ENCODE data around the gene AGTR1. TPM values are rescaled to one million over a fixed set of nuclear protein-coding genes. Genes with fewer than 3 reads are reported as not detected.

Gene AGTR1
- total and polyA plus RNA-seq, 10 of the 15 experiments (the other 5 are each of a cell fraction or from before 2014, with no cell fraction given) = not detected

DNA sequence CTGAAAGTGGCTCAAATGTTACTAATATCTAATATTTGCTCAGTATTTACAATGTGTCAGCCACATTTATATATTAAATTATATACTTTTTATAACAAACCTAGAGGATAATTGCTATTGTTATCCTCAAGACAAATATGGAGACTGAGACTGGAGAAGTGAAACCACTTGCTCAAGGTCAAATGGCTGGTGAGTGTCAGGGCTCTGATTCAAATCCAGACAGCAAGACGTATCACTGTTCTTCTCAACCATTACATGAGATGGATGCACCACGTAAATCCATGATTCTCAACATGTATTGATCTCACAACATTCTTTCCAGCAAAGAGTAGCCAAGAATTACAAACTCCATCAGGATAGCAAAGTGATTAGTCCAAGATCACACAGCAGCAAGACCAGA is 76.1 kb downstream of the AGTR1 start:
- FAIRE-seq = no peak
- no peaks in the 10 kb centered on the region for H3K27me3 ChIP-seq (replicated peaks in 1 of 2; ENCODE audit: control insufficient read depth in 2 of 2, insufficient read depth in 2 of 2, low read length in 1 of 2)
- in situ Hi-C loops (cut with MboI) = no loop called here

More for the DNA sequence above, 76.1 kb downstream of the AGTR1 start:
- Histone ChIP-seq H3K79me2 (ENCODE audit: control insufficient read depth, insufficient read depth, low read length) (no peaks in the 10 kb centered on the region), H3K9ac (ENCODE audit: control insufficient read depth, insufficient read depth, low read length) (no peak overlapping the region), H3K9me3 (replicated peaks; ENCODE audit: control insufficient read depth, insufficient read depth, low read length) (no peaks in the 10 kb centered on the region), H3K4me3 (no peak overlapping the region), H3K4me1 (ENCODE audit: control insufficient read depth, insufficient read depth, low read length) (no peaks in the 10 kb centered on the region), H4K20me1 (ENCODE audit: control insufficient read depth, insufficient read depth) (no peaks in the 10 kb centered on the region), H2AFZ (ENCODE audit: control insufficient read depth, low read depth, low read length) (no peak overlapping the region), H3K27ac (ENCODE audit: control insufficient read depth, insufficient read depth) (no peak overlapping the region), H3K4me2 (ENCODE audit: control insufficient read depth, insufficient read depth) (no peak overlapping the region), H3K36me3 (ENCODE audit: control insufficient read depth in 2 of 2, insufficient read depth in 2 of 2, low read length in 1 of 2) (no peaks in the 10 kb centered on the region)
- ATAC-seq = no peak
- ChIA-PET POLR2A (no interaction called here), RAD21 (ENCODE audit: unreplicated experiment) (no interaction called here), CTCF (interaction anchor here (0.7 kb wide), 1 partner anchor 113 kb away, joined by 4 read pairs; no protein-coding TSS in a partner anchor), SMC1A (ENCODE audit: uncharacterized antibody, unreplicated experiment) (no interaction called here)
- WGBS (ENCODE audit: insufficient coverage, insufficient replicate concordance, low lambda C conversion rate, missing lambda C conversion rate) = 0% methylated on average over 2 of the region's 2 CpGs
- DNase-seq (ENCODE audit: low read depth, low spot score) = no peak
- TF ChIP-seq YY1 (IDR thresholded peaks at IDR 0.05; ENCODE audit: low read depth, low read length) = no peak
- no peak for TF ChIP-seq POU2F2 (IDR thresholded peaks at IDR 0.05; ENCODE audit: borderline replicate concordance, low read depth, low read length)
- no peak for TF ChIP-seq BHLHE40 (IDR thresholded peaks at IDR 0.05; ENCODE audit: borderline replicate concordance in 1 of 2, low read depth in 2 of 2, low read length in 1 of 2)
- TF ChIP-seq STAT3 (IDR thresholded peaks at IDR 0.05; ENCODE audit: low read depth, low read length) = no peak
- TF ChIP-seq YBX1 (IDR thresholded peaks at IDR 0.05) = no peak
- no peak for TF ChIP-seq SMC3 (IDR thresholded peaks at IDR 0.05; ENCODE audit: borderline replicate concordance, low read length)
- TF ChIP-seq MLLT1 (IDR thresholded peaks at IDR 0.05) = no peak
- TF ChIP-seq BACH1 (IDR thresholded peaks at IDR 0.05; ENCODE audit: borderline replicate concordance) = no peak
- TF ChIP-seq PRDM15 (CRISPR knock-in tag; IDR thresholded peaks at IDR 0.05) = no peak
- TF ChIP-seq SIX5 (IDR thresholded peaks at IDR 0.05; ENCODE audit: low read depth, low read length, severe bottlenecking) = no peak
- TF ChIP-seq GABPA (IDR thresholded peaks at IDR 0.05; ENCODE audit: low read depth) = no peak
- no peak for TF ChIP-seq MEF2B (IDR thresholded peaks at IDR 0.05; ENCODE audit: partially characterized antibody, poor library complexity, severe bottlenecking)
- no peak for TF ChIP-seq RBBP5 (conservative IDR thresholded peaks at IDR 0.05)
- TF ChIP-seq CHD1 (IDR thresholded peaks at IDR 0.05; ENCODE audit: low read depth, low read length) = no peak
- no peak for TF ChIP-seq EED (IDR thresholded peaks at IDR 0.05; ENCODE audit: low read depth)
- intact Hi-C loops (cut with micrococcal nuclease; ENCODE audit: unreplicated experiment) = no loop called here
- no TSS peak for BruUV-seq (replicated peaks)
